ENCODE results near the gene RIMBP2.
"Not testable (repeated sequence)": the region's sequence is repeated elsewhere in the genome, so short reads cannot be mapped to it uniquely, and the experiment has no call there.

Gene RIMBP2

GRCh38 chr12:130589540-130590317 is 126.4 kb downstream of the RIMBP2 start:
- no peak for DNase-seq

- DNase-seq, result no peak
Measured at GRCh38 chr12:130588696-130589539, 127.2 kb downstream of the RIMBP2 start.

- no peak for DNase-seq
Measured at GRCh38 chr12:130587966-130588365, 128.1 kb downstream of the RIMBP2 start.

DNA sequence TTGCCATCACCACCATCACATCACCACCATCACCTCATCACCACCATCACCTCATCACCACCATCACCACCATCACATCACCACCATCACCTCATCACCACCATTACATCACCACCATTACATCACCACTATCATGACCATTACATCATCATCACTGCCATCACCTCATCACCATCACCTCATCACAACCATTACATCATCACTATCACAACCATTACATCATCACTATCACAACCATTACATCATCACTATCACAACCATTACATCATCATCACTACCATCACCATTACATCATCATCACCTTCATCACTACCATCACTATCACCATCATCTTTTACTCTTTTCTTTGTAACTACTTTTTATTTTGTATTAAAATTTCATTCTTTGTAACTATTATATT is 131.6 kb downstream of the RIMBP2 start:
- not testable (repeated sequence) for DNase-seq

GRCh38 chr12:130583800-130584199 is 132.3 kb downstream of the RIMBP2 start:
- DNase-seq, result no peak

DNA sequence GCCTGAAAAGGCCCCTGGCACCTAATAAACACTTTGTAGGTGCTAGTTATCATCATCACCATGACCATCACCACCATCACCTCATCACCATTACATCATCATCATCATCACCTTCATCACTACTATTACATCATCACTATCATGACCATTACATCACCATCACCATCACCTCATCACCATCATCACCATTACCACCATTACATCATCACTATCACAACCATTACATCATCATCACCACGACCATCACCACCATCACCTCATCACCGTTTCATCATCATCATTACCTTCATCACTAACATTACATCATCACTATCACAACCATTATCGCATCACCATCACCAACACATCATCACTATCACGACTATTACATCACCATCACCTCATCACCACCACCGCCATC is 132.8 kb downstream of the RIMBP2 start:
- no peak for DNase-seq

- no peak for DNase-seq
Measured at GRCh38 chr12:130582286-130582685, 133.8 kb downstream of the RIMBP2 start.

GRCh38 chr12:130581782-130582181 is 134.3 kb downstream of the RIMBP2 start:
- DNase-seq, result no peak

DNA sequence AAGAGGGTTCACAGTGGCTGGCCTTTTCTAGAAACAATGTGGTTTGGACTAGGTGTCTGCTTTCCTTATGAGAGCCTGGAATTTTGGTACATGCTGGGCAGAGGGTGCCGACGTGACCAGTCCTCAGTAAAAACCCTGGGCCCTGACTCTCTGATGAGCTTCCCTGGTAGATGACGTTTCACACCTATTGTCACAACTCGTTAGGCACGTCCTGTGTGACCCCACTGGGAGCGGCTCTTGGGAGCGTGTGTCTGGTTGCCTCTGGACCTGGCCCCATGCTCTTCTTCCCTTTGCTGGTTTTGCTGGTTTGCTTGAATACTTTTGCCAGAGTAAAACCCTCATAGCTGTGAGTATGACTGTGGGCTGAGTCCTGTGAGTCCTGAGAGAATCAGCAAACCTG is 136.9 kb downstream of the RIMBP2 start:
- DNase-seq, result no peak

DNA sequence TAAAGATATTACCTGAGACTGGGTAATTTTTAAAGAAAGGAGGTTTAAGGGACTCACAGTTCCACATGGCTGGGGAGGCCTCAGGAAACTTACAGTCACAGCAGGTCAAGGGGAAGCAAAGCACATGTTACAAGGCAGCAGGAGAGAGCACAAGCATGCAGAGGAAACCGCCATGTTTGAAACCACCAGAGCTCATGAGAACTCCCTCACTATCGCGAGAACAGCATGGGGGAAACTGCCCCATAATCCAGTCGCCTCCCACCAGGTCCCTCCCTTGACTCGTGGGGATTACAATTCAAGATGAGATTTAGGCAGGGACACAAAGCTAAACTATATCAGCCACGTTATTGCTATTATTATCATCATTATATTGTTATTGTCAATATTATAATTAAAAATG is 138.7 kb downstream of the RIMBP2 start:
- DNase-seq, result no peak

DNA sequence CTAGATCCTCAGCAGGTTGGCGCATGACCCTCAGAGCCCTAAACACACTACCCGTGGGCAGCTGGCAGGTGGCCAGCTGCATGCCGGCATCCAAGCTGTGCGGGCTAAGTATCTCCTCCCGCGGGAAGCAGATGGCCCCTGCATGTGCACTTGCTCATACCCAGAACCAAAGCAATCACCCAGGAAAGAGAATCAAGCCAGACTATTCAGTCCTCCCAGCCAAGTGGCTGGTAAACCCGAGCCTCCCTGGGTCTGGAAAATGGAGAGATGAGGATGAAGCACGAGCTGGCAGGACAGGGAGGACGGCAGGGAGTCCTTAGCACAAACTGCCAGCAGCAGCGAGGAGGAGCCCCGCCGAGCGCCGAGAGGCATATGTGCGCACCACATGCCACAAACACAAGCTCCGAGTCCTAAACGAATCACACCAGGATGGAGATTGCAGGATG is 139.7 kb downstream of the RIMBP2 start:
- no peak for DNase-seq

- DNase-seq, result no peak
Measured at GRCh38 chr12:130574402-130574801, 141.7 kb downstream of the RIMBP2 start.

DNA sequence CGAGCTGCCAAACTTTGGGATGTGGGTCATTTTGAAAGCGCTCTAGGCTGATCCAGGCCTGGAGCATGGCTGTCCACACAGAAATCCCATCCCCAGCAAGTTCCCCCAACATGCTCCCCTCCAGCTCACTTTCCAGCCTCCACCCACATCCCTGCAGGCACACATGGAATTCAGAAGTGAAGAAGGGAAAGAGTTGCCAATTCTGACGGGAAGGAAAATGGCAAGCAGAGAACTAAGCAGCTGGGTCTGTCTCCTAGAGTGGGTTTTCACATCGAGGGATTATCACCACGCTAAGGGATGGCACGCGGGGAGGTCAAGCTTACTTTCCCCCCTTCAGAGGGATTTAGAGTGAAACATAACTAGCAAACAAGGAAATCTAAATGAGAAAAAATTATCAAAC is 142.3 kb downstream of the RIMBP2 start:
- no peak for DNase-seq

GRCh38 chr12:130573235-130573634 is 142.9 kb downstream of the RIMBP2 start:
- no peak for DNase-seq

GRCh38 chr12:130572553-130572952 is 143.5 kb downstream of the RIMBP2 start:
- DNase-seq, result no peak

GRCh38 chr12:130571734-130572133 is 144.4 kb downstream of the RIMBP2 start:
- DNase-seq, result no peak

DNA sequence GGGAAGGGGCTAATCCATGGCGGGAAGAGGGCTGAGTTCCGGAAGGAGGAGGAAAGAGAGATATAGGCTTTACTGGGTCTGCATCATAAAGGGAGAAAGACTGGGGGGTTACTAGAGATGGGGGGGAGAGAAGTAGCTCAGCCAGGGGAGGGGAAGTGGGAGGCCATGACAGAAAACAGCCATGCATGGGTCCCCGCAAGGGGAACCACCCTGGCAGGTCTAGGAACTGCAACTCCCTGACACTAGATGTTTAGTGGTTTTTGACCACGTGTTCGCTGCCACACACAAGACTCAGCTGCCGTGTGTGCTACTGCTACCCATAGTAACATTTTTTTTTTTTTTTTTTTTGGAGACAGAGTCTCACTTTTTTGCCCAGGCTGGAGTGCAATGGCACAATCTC is 145.0 kb downstream of the RIMBP2 start:
- DNase-seq, result no peak

- DNase-seq, result no peak
Measured at GRCh38 chr12:130569521-130569920, 146.6 kb downstream of the RIMBP2 start.

- no peak for DNase-seq
Measured at GRCh38 chr12:130568501-130568900, 147.6 kb downstream of the RIMBP2 start.

DNA sequence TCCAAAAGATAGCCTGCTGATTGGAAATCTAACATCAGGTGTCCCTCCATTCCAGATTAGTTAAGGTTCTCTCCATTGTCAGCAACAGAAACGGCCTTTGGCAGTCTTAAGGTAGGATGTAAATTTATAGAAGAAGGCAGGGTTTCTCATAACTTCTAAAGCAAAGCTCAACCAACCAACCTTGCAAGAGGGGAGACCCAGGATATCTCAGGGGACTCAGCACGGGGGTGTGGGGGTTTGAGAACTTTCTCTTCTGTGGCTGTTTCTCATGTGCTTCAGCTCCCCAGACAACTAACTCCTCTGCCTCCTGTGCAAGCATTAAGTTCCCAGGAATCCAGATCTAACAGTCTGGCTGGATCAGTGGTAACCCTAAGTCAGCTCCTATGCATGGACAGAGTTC is 148.1 kb downstream of the RIMBP2 start:
- DNase-seq, result no peak

DNA sequence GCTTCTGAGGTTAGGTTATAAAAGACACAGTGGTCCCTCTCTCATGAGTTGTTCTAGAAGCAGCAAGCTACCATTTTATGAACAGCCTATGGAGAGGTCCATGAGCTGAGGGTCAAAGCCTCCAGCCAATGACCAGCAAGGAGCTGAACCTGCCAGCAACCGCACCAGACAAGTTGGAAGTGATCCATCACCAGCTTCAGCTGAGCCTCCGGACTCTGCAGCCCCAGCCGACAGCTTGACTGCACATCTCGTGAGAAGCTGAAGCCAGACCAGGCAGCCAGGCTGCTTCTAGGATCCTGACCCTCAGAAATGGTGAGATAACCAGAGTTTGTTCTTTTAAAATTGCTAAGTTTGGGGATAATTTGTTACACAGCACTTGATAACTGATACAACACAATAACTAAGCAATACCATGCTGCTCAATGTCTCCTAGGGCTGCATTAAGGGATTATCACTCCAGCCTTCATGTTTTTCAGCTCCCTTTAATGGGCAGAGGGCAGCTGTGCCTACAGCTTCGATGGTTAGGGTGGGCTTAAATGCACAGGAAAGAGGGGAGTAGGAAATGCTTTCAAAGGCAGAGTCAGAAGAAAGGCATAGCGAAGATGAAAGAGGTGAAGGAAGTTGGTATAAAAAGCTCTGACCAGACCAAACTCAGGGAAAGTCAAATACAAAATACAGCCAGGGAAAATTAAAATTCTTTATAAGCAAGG is 149.5 kb downstream of the RIMBP2 start:
- no peak for DNase-seq

- DNase-seq, result no peak
Measured at GRCh38 chr12:130565189-130565588, 150.9 kb downstream of the RIMBP2 start.

- DNase-seq, result no peak
Measured at GRCh38 chr12:130563323-130563722, 152.8 kb downstream of the RIMBP2 start.

DNA sequence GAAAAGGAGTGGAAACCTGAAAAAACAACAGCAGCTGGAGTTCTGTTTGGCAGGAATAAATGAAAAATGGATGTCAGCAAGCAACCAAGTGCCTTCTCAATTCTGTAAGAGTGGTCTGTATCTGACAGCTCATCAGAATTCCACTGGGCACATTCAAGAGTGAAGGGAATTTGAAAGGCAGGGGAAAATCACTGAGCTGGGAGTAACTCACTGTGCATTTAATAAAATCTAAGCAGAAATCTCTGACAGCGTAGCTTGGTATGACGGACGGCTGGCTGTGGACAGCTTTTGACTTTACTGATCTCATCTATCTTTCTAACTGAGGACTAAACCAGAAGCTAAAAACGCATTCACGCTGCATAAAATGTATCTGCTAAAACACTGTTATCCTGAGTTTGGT is 153.4 kb downstream of the RIMBP2 start:
- no peak for DNase-seq
